Upper lobe of left lung (tissue), 4 donors: ENCODE results near the gene NLRP7.

ENCODE experiments used
- CTCF ChIP-seq, 6 experiments: fragments of 450-650 bp in 4 of 6; fragments of 200-600 bp in 2 of 6; sonication (generic) in 2 of 6; IDR thresholded peaks; one replicate each; pipeline ENCODE4 v1.5.1; 2016 to 2019; ENCODE audit warnings: antibody characterized with exemption in 6 of 6
- POLR2A ChIP-seq, 4 donors: fragments of 450-650 bp; IDR thresholded peaks; one replicate each; pipeline ENCODE4 v1.5.1; 2016 to 2017; ENCODE audit warnings: antibody characterized with exemption in 4 of 4, mild to moderate bottlenecking in 2 of 4
- POLR2AphosphoS5 ChIP-seq, 2 donors: sonication (generic); formaldehyde crosslinking; IDR thresholded peaks; one replicate each; pipeline ENCODE4 v1.5.1; 2017; ENCODE audit warnings: antibody characterized with exemption in 2 of 2

DNA sequence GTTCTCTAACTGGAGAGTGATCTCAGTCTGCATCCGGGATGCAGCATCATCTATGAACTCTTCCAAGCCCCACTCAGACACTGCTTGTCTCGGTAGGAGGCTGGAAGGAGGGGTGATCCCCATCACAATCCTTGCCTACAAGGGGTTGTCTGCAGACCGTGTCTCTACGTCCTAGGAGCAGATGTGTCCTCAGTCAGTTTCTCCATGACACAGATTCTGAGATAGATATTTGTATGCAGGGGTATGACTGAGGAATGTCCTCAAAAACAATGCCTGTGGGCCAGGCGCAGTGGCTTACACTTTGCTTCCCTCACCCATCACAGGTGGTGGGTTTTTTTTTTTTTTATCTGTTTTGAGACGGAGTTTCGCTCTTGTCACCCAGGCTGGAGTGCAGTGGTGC is 40.5 kb downstream of the NLRP7 start:
- TF ChIP-seq CTCF (IDR thresholded peaks at IDR 0.05) (no peak), POLR2A (IDR thresholded peaks at IDR 0.05) (no peak), POLR2AphosphoS5 (IDR thresholded peaks at IDR 0.05) (no peak)
